GM18517 (cell line): ENCODE data around the gene SKOR1.

Experiments used
- ATAC-seq: cut with Tn5 transposase; IDR thresholded peaks from one replicate; pipeline ENCODE4 v1.9.1; 2021; ENCODE audit warnings: mild to moderate bottlenecking, moderate library complexity; ENCODE audit not compliant: unreplicated experiment

Gene SKOR1

DNA sequence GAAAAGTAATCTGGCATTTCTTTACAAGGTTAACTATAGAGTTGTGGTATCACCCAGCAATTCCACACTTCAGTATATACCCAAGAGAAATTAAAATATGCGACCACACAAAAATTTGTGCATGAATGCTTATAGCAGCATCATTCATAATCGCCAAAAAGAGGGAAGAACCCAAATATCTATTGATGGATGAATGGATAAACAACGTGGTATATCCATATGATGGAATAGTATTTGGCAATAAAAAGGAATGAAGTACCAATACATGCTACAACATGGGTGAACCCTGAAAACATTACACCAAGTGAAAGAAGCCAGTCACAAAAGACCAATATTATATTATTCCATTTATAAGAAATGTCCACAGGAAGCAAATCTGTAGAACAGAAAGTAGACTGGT is 8.6 kb upstream of the SKOR1 start:
- ATAC-seq, result no peak

DNA sequence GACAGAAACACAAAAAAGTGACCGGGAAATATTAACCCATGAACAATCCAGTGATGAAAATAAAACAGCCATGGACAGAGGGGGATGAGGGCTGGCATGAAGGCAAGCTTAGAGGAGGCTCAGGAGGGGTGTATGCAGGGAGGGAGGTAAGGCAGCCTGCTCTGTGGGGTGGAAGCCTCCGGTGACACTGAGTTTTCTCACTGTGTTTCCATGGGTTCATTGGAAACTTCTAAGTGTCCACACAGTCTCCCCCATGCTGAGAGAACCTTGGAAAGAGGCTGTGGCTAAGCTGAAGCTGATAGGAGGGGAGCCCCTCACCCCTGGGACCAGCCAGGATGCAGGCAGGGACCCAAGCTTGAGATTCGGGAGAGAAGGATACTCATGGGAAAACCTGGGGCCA is 6.8 kb upstream of the SKOR1 start:
- ATAC-seq, result no peak

DNA sequence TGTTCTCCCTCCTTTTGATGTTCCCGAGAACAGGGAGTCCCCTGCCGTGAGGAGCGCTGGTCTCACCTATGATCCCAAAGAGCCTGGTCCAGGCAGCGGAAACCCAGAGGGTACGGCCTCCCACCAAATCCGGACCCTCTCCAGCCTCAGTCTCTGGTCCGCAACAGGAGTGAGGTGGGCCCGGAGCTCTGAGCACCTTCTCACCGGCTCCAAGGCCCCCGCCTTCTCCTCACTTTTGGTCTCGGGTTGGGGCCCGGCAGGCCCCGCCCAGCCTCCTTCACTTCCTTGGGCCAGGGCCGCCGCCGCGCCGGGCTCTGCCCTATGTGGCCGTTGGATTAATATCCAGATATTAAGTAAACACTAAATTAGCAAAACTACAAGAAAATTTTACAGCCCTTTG is 5.7 kb upstream of the SKOR1 start:
- no peak for ATAC-seq

- ATAC-seq, result no peak
Observed at GRCh38 chr15:67820122-67820991, 5.0 kb upstream of the SKOR1 start.

DNA sequence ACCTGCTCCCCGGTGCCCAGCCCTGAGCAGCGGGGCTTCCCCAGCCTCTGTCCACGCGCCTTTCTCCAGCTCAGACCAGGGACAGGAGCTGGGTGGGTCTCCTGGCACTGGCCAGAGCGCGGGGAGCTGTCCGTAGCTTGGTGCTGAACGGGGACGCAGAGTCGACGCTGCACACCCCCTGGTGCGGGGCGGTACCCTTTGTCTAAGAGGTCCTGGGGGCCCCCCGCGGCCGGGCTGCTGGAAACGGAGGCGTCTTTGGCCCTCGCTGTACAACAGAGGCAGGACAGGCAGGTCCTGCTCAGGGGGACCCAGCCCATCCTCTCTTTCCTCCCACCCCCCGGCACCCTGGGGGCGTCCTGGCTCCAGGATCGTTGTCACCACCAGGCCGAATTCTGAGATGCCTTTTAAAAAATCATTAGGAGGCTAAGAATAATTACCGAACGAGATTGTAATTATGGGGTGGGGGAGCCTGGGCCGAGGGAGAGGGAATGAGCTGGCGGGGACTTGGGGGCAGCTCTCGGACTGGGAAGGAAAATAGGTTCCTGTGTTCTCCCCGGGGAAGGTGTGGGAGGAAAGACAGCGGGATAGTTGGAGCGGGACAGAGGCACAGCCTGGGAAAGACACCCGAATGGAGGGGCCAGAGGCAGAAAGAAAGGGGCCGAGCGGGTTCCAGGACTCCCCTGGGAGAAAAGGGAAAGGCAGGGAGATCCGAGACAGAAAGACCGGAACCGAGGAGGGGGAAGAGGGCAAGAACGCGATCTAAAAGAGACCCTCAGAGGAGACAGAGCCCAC is 4.1 kb upstream of the SKOR1 start:
- ATAC-seq, result no peak

DNA sequence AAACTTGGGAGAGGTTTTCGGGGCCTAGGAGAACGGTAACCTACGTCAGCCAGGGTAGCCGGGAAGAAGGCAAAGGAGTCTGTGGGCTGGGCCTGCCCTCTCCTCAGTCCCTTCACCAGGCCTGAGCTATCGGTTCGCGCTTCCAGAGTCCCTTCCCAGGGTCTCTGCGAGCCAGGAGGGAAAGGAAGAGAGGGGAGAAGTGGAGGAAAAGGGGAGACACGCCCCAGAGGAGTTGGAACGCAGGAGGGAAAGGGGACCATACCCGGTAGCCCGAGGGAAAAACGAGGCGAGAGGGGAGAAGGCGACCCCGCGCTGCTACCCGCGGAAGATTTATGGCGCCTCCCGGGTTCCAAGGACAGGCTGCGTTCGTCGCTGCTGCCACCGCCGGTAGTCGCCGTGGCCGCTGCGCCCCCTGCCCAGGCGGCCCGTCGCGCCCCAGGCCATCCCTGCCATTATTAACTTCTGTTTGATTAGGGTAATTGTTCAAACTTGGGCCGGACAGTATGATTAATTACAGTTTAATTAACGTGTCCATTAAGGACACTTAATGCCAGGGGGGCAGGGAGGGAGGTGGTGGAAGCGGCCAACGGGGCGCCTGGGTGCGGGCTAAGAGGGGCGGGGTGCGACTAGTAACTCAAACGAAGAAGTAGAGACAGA is 3.4 kb upstream of the SKOR1 start:
- no peak for ATAC-seq

- ATAC-seq, result no peak
Observed at GRCh38 chr15:67822537-67823313, 2.6 kb upstream of the SKOR1 start.

- ATAC-seq, result no peak
Observed at GRCh38 chr15:67823314-67824196, 1.8 kb upstream of the SKOR1 start.

- ATAC-seq, result no peak
Observed at GRCh38 chr15:67824197-67824968, 926 bp upstream of the SKOR1 start.

DNA sequence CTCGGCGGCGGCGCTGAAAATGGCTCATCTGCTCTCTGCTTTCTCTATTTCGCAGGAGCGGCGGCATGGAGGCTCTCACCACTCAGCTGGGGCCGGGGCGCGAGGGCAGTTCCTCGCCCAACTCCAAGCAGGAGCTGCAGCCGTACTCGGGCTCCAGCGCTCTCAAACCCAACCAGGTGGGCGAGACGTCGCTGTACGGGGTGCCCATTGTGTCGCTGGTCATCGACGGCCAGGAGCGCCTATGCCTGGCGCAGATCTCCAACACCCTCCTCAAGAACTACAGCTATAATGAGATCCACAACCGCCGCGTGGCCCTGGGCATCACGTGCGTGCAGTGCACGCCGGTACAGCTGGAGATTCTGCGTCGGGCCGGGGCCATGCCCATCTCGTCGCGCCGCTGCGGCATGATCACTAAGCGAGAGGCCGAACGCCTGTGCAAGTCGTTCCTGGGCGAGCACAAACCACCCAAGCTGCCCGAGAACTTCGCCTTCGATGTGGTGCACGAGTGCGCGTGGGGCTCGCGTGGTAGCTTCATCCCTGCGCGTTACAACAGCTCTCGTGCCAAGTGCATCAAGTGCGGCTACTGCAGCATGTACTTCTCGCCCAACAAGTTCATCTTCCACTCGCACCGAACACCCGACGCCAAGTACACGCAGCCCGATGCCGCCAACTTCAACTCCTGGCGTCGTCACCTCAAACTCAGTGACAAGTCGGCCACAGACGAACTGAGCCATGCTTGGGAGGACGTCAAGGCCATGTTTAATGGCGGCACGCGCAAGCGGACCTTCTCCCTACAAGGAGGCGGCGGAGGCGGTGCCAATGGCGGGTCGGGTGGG is 790 bp downstream of the SKOR1 start:
- no peak for ATAC-seq

GRCh38 chr15:67826717-67827561 is 1.6 kb downstream of the SKOR1 start:
- no peak for ATAC-seq

DNA sequence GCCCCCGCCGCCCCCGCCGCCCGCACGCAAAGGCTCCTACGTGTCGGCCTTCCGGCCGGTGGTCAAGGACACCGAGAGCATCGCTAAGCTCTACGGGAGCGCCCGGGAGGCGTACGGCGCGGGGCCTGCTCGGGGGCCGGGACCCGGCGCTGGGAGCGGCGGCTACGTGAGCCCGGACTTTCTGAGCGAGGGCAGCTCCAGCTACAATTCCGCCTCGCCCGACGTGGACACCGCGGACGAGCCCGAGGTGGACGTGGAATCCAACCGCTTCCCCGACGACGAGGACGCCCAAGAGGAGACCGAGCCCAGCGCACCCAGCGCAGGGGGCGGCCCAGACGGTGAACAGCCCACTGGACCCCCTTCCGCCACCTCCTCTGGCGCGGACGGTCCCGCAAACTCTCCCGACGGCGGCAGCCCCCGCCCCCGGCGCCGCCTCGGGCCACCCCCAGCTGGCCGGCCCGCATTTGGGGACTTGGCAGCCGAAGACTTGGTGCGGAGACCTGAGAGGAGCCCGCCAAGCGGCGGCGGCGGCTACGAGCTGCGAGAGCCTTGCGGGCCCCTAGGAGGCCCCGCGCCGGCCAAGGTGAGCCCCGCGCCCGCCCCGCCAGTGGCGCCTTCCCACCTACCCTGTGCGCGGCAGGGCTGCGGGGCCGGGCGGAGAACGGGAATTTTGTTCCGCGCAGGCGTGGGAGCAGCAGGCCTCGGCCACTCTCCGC is 2.4 kb downstream of the SKOR1 start:
- no peak for ATAC-seq

GRCh38 chr15:67828278-67828968 is 3.1 kb downstream of the SKOR1 start:
- ATAC-seq, result no peak

DNA sequence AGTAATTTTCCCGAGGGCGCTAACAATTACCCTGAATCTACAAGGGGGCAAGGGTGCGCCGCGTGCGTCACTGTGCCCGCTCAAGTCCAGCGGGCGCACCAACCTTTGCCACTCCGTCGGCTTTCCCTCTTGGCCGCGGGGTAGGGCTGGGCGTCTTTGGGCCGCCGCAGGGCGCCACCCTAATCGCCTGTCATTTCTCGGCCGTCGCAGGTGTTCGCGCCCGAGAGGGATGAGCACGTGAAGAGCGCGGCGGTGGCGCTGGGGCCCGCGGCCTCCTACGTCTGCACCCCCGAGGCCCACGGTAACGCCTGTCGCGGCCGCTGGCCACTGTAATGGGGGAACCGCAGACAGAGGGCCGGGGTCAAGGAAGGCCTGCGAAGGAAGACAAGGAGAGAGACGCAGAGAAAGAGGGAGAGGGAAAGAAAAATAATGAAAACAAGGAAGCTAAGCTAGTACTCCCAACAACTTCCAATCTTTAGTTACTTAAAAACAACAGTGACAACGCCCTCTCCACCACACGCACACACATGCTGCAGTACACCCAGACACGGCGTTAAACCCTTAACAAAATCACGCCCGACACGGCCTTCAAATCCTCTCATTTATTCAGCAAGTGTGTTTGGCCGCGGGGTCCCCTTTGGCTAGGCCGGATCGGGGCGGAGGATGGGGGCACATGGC is 3.8 kb downstream of the SKOR1 start:
- no peak for ATAC-seq

DNA sequence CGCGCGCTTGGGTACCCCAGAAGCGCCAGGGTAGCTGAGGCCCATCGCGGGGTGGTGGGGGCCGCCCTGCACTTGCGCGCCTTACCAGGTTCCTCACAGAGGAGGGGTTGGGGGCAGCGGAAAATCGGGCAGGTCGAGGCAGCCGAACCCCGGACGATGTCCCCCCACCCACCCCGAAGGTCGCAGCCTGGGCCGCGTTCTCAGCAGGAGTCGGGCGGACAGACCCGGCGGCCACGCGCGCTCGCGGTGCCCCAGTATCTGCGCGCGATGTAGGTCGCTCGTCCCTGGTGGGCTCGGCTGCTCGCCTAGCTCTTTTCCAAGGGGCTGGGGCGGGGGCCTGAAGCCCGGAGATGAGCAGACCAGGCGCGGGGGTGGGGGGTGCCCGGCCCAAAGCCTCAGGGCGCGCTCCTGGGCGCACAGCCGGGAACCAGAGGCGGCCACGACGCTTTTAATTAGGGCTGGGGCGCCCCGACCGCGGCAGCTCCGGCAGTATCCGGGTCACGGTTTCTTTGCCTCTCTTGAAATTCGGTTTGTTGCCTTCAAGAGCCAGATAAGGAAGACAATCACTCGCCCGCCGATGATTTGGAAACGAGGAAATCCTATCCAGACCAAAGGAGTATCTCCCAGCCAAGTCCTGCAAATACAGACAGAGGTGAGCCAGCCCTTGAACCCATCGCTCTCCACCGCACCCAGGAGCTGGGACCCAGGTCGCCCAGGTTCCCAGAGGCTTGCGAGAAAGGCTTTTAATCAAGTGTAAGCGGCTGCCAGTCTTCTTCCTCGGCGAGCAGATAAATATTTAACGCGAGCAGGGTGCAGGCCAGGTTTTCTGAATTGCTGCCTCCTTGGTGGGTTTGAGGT is 4.6 kb downstream of the SKOR1 start:
- no peak for ATAC-seq
